GM18868 (cell line): ENCODE results near the gene SMG1.
"Not testable (repeated sequence)": the region's sequence is repeated elsewhere in the genome, so short reads cannot be mapped to it uniquely, and the experiment has no call there.

ENCODE experiments used
- ATAC-seq: cut with Tn5 transposase; IDR thresholded peaks from one replicate; pipeline ENCODE4 v1.9.1; 2021; ENCODE audit warnings: mild to moderate bottlenecking, moderate library complexity; ENCODE audit not compliant: unreplicated experiment

The SMG1 gene

DNA sequence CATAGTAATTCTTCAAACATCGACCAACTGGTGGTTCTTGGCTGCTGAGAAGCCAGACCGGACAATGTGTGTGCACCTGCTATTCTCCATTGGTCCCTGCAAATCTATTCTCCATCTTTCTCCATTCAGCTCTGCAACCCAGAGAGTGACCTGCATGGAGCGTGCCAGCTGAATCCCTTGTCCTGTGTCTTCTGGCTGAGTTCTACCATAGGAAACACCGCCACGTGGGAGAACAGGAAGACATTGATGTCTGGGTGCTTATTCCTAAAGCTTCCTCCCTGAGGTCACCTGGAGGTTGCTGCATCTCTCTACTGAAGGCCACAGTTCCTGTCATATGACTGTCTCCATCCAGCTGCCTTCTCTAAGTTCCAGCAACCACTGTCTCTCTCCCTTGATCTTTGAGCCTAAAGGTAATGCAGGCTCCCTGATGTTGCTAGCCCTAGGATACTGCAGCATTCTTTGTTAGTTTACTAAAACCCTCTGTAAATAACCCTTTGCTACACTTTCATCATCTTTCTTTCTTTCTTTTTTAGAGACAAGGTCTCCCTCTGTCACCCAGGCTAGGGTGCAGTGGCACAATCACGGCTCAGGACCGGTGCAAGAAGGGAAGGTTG lies 10.6 kb upstream of the SMG1 start:
- ATAC-seq = no peak

DNA sequence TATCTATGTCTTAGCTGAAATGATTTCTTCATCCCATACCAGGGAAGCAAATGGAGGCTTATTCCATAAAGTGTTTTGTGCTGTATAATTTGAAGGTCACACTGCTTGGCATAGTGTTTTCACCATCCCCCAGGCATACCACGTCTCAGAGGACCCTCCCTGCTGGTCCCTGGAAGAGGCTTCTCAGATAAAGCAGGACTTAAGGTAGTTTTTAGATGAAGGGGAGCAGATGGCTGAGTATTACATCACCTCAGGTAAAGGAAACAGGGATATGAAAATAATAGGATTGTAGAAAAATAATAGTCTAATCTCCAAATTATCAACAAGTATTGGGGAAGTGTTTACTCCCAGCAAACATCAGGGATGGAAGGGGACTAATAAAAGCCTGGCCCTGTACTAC lies 7.3 kb upstream of the SMG1 start:
- no peak for ATAC-seq

DNA sequence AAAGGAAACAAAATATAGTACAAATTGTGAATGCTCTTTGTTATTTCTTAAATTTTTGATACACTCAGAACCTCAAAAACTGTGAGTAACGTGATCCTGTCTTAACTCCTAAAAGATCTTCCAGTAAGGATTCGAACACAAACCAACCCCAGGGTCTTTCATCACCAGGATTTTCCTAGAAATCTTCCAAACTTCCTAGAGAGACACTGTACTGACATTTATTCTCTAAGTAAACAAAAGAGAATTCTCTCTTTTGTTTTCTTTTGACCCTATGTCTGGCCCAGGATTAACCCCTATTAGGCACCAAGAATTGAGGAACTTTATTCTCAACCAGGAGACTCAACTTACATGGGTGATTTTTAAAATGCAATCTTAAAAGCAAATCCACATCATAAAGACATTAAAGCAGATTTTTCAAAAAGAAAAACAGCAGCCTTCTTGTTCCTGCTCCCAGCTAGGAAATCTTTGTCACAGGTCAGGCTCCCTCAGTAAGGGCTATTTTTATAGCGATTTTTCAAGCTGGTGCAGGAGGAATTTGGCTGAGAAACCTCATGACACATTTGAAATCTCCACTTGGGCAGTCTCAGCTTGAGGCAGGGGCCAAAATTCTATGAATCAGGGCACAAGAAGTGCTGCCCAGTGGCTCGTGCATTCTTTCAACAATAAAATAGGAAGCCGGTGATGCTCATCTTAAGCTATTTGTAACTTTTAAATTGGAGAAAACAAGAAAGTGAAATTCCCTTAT lies 6.2 kb upstream of the SMG1 start:
- no peak for ATAC-seq

DNA sequence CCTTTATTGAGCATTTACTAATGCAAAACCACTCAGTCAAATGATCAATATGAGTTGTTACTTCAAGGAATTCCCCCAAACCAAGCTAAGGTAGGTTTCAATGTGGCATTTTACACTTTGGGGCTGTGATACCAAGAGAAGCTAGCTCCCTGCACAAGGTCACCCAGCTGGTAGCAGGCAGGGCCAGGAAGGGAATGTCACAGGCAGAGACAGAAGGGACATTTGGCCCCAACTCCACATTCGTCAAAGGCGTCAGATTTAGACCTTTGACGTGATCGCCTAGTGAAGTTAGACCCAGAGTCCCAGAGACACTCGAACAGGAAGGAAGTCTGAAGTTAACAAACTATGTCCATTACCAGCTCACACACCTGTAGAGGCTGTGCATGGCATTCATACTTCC lies 5.5 kb upstream of the SMG1 start:
- ATAC-seq = no peak

DNA sequence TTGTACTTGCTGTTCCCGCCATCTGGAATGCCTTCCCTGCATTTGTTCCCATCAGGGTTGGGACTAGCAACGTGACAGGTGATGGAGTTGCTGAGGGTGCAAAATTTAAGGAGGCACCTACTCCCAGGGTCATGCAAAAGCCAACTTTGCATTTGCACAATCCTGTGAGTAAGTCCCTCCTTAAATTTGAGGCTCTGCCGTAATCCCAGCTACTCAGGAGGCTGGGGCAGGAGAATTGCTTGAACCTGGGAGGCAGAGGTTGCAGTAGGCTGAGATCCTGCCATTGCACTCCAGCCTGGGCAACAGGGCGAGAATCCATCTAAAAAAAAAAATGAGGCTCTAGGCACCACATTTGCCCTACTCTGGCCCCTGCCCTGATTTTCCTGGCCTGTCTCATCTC lies 3.9 kb upstream of the SMG1 start:
- ATAC-seq = not testable (repeated sequence)

DNA sequence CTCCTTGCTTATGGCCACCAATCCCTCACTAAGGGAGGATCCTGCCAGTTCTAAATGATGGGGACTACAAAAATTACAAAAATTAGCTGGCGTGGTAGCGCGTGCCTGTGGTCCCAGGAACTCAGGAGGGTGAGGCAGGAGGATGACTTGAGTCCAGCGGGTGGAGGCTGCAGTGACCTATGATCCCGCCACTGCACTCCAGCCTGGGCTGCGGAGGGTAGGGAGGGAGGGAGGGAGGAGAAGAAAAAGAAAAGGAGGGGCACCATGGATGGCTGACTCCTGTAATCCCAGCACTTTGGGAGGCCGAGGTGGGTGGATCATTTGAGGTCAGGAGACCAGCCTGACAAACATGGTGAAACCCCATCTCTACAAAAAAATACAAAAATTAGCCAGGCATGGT lies 1.9 kb upstream of the SMG1 start:
- ATAC-seq = not testable (repeated sequence)

DNA sequence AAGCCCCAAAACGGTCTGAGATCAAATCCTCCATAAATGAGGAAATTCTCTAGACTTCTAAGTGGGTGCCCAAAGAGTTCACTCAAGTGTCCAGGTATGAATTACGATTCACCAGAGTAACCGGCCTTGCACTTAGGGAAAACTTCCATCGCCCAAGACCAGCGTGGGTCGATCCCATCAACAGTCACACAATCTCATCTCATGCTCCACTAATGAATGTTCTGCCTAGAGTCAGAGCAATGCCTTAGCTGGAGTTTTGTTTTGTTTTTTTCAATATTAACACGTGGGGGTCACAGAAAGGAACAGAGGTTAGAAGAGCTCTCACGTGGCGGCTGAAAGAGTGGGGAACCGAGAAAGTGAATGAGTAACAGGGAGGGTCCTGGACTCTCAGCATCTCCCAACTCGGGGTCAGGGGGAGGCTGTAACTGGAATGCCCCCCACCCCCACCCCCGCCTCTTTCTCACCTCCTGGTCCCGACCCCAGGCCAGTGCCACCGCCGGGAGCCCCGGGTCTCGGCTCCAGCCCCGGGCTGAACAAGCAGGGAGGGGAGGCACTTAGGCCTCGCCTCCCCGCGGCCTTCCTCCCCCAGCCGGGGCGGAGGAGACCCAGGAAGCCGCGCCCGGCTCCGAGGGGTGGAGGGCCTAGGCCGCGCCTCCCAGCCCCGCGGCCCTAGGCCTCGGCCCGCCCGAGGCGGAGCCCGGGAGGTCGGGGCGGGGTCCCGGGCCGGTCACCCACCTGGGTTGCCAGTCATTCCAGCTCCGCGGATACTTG lies 808 bp downstream of the SMG1 start:
- ATAC-seq = peak; percentile 32

DNA sequence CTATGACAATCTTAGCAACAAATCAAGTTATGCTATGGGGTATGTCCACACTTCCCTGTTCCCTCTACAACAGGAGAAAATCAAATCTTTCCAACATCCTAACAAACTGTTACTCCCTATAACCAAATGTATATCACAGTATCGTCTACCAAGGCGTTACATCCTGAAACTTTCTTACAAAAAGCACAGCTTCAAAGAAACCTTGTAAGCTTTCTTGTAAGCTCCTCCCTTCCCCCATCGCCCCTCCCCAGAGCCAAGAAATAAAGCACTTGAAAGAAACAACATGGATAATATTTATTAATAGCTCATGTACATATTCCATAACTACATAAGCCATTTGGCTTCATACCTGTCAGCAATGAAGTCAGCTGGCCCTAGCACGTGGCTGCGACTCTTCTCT lies 2.3 kb downstream of the SMG1 start:
- ATAC-seq = not testable (repeated sequence)

DNA sequence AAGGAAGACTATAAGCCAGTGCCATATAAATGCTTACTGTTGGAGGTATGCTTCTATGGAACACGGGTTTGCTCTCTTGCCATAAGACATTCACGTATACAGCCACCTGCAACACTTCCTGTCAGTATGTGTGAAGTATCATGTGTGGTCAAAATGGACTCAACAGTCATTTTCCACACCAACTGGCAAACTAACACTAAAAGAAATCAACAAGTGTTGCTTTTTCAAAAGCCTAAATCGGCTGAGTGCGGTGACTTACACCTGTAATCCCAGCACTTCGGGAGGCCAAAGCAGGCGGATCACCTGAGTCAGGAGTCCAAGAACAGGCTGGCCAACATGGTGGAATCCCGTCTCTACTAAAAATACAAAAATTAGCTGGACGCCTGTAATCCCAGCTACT lies 3.1 kb downstream of the SMG1 start:
- ATAC-seq = not testable (repeated sequence)

DNA sequence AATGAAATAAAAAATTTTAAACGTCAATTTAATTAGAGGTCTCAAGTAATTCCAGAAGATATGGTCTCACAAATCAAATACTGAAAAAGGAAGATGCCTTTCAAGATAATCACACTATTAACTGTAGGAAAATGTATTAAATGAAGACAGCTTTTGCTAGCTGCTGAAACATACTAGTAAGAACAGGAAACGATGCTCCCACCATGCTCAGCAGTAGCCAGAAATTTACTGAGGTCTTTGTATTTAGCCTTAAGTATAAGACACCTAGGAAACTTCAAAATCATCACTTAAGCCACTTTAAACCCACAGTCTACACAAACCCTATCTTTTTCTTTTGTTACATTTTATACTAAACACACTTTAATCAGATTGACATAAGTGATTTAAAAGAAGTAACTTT lies 16.6 kb downstream of the SMG1 start:
- ATAC-seq = not testable (repeated sequence)

DNA sequence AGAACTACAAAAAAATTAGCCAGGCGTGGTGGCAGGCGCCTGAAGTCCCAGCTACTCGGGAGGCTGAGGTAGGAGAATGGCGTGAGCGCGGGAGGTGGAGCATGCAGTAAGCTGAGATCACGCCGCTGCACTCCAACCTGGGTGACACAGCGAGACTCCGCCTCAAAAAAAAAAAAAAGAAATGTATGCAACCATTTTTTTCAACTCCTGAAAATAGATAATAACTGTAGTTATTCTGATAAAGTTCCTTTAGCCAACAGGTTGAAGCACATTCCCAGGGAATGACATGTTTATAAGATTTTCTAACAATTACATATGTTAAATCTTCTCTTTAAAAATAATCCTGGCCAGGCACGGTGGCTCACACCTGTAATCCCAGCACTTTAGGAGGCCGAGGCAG lies 17.5 kb downstream of the SMG1 start:
- not testable (repeated sequence) for ATAC-seq

DNA sequence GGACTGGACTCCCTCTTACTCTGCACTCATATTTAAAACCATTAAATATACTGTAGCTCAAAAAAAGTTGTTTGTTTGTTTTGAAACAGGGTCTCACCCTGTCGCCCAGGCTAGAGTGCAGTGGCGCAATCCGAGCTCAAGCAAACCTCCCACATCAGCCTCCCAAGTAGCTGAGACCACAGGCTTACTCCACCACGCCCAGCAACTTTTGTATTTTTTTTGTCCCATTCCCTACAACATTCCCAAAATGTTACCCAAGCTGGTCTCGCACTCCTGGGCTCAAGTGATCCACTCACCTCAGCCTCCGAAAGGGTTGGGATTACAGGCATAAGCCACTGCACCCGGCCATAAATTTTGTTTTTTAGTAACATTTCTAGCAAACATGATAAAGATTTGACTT lies 23.4 kb downstream of the SMG1 start:
- ATAC-seq = not testable (repeated sequence)

DNA sequence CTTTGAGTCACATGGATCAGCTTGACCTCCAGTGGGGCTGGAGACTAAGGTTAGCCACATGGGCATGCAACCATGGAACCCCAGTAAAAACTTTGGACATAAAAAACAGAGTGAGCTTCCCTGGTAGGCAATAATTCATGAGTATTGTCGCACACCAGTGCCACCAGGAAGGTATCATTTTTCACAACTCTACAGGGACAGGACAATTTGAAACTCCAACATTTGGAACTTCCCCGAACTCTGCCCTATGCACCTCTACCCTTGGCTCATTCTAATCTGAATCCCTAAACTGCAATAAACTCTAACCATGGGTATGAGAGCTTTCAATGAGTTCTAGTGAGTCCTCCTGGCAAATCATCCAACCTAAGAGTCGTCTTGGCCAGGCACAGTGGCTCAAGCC lies 24.2 kb downstream of the SMG1 start:
- not testable (repeated sequence) for ATAC-seq

DNA sequence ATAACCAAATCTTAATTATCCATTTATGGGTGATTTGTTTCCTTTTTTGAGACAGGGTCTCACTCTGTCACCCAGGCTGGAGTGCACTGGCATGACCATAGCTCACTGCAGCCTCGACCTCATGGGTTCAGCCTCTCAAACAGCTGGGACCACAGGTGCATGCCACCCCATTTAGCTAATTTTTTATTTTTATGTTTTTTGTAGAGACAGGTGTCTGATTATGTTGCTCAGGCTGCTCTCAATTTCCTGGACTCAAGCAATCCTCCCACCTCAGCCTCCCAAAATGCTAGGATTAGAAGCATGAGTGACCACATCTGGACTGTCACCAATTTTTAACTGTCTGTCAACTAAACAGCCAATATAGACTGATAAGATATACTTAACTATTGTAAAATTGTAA lies 25.0 kb downstream of the SMG1 start:
- not testable (repeated sequence) for ATAC-seq

DNA sequence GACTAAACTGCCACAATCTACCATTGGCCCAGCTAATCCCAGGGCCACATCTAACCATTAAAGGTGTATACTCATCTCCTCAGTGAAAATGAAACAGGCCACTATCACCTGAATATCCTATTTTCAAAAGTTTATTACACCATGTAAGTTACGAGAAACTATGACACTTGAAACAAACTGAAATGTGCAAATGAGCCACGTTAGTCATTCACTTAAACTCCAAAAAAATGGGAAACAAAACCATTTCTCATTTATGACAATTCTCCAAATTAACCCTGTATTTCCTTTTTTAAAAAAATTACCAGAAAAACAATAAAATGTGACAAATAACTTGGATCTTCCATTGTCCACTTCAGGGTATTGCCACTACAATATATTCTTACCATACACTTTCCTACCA lies 41.8 kb downstream of the SMG1 start:
- not testable (repeated sequence) for ATAC-seq

DNA sequence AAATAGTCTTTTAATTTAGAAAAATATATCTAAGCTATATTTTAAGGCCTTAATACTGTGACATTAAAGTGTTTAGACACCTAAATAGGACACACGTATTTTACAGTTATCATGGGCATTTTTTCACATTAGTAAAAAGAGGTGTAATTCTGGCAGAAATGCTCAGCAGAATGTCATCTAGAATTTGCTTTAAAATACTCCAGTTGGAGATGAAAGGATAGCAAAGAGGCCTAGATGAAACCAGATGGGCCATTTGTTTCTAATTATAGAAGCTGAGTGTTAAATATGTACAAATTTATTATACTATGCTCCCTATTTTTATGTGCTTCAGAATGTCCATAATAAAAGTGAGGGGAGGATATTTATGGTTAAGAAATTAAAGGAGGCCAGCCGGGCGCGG lies 48.5 kb downstream of the SMG1 start:
- ATAC-seq = not testable (repeated sequence)

DNA sequence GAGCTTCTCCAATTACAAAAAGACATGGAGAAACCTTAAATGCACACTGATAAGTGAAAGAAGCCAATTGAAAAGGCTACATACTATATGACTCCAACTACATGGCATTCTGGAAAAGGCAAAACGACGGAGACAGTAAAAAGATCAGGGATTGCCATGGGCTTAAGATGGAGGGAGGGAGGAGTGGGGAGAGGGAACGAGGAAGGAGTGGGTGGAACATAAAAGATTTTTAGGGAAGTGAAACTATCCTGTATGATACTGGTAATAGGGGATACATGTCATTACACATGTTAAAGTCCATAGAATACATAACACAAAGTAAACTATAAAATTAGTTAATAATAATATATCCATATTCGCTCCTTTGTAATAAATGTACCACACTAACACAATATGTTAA lies 48.9 kb downstream of the SMG1 start:
- not testable (repeated sequence) for ATAC-seq

DNA sequence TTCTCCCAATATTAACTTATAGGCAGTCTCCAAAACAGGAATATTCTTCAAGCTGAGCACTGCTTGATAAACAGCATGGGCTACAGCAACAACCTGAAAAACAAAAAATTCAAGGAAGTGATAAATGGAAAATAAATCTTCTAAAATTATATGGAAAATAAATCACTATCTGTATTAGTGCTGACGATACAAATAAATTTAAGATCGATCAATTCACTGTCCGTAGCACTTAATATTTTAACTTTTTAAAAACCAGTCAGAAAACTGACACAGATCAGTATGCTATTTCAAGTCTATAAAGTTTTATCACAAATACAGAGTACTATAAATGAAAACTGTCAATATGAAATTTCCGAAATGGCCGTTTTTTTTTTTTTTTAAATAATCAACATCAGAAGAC lies 49.9 kb downstream of the SMG1 start:
- ATAC-seq = not testable (repeated sequence)

DNA sequence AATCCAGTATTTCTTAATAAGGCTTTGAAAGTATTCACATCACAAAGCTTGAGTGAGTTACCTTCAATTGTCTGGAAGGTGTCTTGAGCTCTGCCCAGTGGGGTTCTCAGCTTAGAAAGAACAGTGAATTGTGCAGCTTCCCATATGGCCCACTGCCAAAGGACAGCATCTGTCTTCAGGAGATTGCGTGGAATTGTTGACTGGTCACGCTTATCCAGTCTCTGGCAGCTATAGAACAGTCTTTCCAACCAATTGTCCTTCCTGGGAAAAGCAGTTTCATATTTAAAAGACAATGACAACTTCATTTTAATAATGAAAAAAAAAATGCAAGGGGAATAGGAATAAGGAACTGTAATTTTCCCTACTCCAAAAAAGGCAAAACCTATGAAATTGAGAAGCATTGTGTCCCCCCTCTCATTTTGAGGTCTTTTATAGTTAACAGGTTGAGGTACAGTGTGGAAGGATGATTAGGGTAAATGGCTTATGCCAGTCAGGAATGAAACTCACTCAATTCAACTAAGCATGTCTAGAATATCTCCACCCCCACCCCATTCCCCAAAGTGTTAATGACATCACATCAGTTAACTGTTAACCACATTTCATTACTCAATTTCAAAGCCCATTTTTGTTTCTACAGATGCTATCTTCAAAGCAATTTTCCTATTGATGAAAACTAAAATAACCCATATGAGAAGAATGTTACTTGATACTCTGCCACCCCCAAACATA lies 57.0 kb downstream of the SMG1 start:
- not testable (repeated sequence) for ATAC-seq

DNA sequence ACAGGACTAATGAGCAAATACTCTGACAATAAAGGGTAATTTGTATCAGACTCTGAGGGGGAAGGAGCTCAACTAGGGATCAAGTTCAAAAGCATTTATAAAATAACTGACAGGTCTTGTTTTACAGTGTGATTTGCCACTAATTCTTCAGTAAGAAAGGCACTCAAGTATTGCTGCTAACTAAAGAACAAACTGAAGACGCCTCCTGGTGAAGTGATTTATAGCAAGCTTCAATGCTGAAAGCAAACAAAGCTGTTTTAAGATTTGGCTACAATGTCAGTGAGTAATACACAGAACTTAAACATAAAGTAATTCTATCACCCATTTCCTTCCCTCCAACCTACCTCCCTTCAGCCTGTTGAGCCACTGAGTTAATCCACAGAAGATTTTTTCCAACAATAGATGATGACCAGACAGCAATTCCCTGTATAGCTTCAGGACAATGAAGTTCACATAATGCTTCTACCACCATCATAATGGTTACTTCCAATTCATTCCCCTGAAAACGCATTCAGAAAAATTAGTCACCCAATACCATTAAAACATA lies 59.9 kb downstream of the SMG1 start:
- not testable (repeated sequence) for ATAC-seq

DNA sequence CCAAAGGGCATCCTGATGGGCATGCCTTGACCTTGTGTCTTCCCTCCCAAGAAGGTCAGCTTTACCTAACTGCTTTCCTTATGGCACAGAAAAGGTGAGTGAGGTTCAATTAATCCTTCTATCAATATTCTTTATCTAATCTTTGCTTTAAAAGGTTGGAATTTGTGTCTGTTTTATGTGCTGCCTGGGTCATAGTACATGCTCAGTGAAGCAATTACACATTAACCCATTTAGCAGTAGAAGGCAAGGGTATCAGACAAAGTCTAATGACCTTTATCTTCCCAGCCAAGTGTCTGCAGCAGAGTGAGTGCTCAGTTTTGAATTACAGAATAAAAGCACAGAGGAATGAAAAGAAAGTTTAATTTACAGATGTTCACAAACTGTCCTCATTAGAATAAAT lies 63.3 kb downstream of the SMG1 start:
- not testable (repeated sequence) for ATAC-seq
